Calu3 (cell line): ENCODE data around the gene PTK6. TPM values are rescaled to one million over a fixed set of nuclear protein-coding genes. Genes with fewer than 3 reads are reported as not detected.
"Not testable (repeated sequence)": the region's sequence is repeated elsewhere in the genome, so short reads cannot be mapped to it uniquely, and the experiment has no call there.

Experiments
- BruUV-seq: library from RNA; stranded (reverse); fragments of 400-500 nt; replicated peaks from 2 replicates; lab custom pipeline; 2021; lab: Mats Ljungman, UMichigan
- CTCF ChIA-PET: fragments of 300-600 bp; sonication (Branson Sonifier 250); formaldehyde crosslinking; loops from one replicate; lab custom pipeline; 2022; ENCODE audit warnings: antibody characterized with exemption; lab: Charles Lee
- DNase-seq: peaks from one replicate; pipeline ENCODE4 v3.0.0; 2022
- H3K27ac Mint-ChIP-seq: one replicate; pipeline ENCODE4 v1.8.0; 2022; ENCODE audit warnings: mixed read lengths; ENCODE audit not compliant: unreplicated experiment
- H3K27me3 Mint-ChIP-seq: one replicate; pipeline ENCODE4 v1.8.0; 2022; ENCODE audit warnings: mixed read lengths; ENCODE audit not compliant: unreplicated experiment
- H3K36me3 Mint-ChIP-seq: one replicate; pipeline ENCODE4 v1.8.0; 2022; ENCODE audit warnings: mild to moderate bottlenecking, moderate library complexity, mixed read lengths; ENCODE audit not compliant: insufficient read depth, unreplicated experiment
- H3K4me1 Mint-ChIP-seq: one replicate; pipeline ENCODE4 v1.8.0; 2022; ENCODE audit warnings: mild to moderate bottlenecking, low read depth, mixed read lengths; ENCODE audit not compliant: unreplicated experiment
- H3K4me3 Mint-ChIP-seq: one replicate; pipeline ENCODE4 v1.8.0; 2022; ENCODE audit warnings: mild to moderate bottlenecking, low read depth, moderate library complexity, mixed read lengths; ENCODE audit not compliant: unreplicated experiment
- H3K9me3 Mint-ChIP-seq: one replicate; pipeline ENCODE4 v1.8.0; 2022; ENCODE audit warnings: low read depth, mixed read lengths; ENCODE audit not compliant: unreplicated experiment
- intact Hi-C: fragments of 100-400 bp; cut with micrococcal nuclease; formaldehyde crosslinking; loops from one replicate; pipeline ENCODE4 v1.10.0; 2022; ENCODE audit not compliant: unreplicated experiment
- total RNA-seq: library from RNA; stranded (reverse); gene quantifications from 2 replicates; pipeline ENCODE4 v1.2.3, GENCODE V29; 2022
- TF ChIP-seq, protein P1 (sequence below): fragments of 200-600 bp; IDR thresholded peaks from one replicate; pipeline ENCODE4 v1.8.0; 2022; ENCODE audit warnings: antibody characterized with exemption; ENCODE audit not compliant: unreplicated experiment

The PTK6 gene
- total RNA-seq, 1 experiment from 2014 or later, result 15.9 TPM

DNA sequence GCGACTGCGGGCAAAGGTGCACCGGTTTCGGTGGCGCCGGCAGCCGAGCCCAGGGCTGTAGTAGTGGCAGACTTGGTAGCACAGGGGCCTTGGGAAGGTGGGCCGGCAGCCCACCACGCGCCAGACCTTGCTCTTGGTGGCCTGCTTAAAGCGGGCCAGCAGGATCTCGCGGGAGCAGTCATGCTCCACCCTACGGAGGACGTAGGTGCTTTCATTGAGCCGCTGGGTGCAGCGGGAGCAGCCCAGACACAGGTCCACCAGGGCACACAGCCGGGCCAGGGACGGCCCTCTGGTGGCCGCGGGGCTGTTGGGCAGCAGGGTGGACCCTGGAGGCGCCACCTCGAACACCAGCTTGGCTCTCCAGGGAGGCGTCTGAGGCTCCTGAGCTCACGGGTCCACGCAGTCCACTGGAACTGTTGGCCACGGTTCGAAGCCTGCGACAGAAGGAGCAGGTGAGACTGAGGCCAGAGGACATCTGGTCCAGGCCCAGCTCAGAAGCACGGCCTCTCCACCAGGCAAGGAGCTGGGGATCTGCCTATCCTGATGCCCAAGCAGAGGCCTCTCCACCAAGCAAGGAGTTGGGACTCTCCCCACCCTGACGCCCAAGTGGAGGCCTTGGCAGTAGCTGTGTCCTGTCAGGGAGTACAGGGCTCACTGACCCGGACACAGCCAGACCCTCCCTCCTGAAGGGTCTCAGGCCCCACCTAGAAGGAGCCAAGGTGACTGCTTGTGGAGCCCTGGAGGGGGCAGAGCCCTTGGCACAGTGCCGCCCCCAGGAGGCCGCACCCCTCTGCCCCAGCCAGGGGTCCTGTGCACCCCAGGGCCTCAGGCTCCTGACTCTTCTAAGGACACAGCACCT, 35.8 kb upstream of the PTK6 start:
- intact Hi-C loops, result no loop called here
- CTCF ChIA-PET, result interaction anchor here (1.4 to 4.2 kb wide), 3 partner anchors 9 to 69 kb away, joined by 4 to 32 read pairs (median 5); partner anchors contain the start of gene PTK6
- Mint-ChIP-seq H3K4me3 (peak overlapping the region; percentile 88), H3K9me3 (no peaks in the 10 kb centered on the region), H3K27me3 (peaks cover 24% of the 10 kb centered on the region), H3K36me3 (peaks cover 48% of the 10 kb centered on the region), H3K27ac (peak overlapping the region; percentile 88), H3K4me1 (no peaks in the 10 kb centered on the region)
- TSS peak; percentile 42 for BruUV-seq
- TF ChIP-seq, protein P1, sequence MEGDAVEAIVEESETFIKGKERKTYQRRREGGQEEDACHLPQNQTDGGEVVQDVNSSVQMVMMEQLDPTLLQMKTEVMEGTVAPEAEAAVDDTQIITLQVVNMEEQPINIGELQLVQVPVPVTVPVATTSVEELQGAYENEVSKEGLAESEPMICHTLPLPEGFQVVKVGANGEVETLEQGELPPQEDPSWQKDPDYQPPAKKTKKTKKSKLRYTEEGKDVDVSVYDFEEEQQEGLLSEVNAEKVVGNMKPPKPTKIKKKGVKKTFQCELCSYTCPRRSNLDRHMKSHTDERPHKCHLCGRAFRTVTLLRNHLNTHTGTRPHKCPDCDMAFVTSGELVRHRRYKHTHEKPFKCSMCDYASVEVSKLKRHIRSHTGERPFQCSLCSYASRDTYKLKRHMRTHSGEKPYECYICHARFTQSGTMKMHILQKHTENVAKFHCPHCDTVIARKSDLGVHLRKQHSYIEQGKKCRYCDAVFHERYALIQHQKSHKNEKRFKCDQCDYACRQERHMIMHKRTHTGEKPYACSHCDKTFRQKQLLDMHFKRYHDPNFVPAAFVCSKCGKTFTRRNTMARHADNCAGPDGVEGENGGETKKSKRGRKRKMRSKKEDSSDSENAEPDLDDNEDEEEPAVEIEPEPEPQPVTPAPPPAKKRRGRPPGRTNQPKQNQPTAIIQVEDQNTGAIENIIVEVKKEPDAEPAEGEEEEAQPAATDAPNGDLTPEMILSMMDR, result no peak
- peak; percentile 55 for DNase-seq

DNA sequence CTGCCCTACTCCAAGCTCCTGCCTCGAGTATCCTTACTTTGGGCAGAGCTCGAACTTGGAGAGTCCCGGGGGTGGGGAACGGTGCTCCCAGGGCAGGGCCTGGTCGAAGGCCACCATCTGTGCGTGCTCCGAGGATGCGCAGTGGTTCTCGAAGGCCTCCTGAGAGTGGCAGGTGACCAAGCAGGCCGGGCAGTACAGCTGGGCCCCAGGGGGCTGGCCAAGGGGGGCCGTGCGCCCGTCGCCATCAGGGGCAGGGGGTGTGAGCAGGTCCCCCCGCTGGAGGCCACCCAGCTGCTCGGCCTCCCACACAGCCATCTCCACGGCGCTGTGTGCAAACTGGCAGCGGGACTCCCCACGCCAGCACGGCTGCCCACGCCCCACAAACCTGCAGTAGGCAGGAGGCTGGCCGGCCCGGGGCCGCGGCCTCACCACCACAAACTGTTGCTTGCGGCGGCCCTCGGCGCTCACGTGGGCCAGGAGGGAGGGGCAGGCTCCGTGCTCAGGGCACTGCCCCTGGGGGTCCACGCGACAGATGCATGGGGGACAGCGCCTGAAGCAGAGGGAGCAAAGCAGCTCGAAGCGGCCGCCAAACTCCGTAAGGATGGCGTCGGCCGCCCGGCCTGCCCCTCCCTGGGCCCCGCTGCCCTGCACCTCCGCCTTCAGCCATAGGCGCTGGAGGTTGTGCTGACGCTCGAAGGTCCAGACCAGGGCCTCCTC, 35.1 kb upstream of the PTK6 start:
- BruUV-seq, result no TSS peak
- CTCF ChIA-PET, result interaction anchor here (4.2 kb wide), 1 partner anchor 35 kb away, joined by 32 read pairs; the partner anchor contains the start of gene PTK6
- no peak overlapping the region for H3K4me3 Mint-ChIP-seq
- H3K27ac Mint-ChIP-seq, result no peak overlapping the region
- H3K4me1 Mint-ChIP-seq, result no peaks in the 10 kb centered on the region
- H3K9me3 Mint-ChIP-seq, result no peaks in the 10 kb centered on the region
- H3K36me3 Mint-ChIP-seq, result peaks cover 55% of the 10 kb centered on the region
- intact Hi-C loops, result no loop called here
- TF ChIP-seq, protein P1, result no peak
- DNase-seq, result no peak
- peaks cover 16% of the 10 kb centered on the region for H3K27me3 Mint-ChIP-seq

GRCh38 chr20:63571087-63571478, 33.9 kb upstream of the PTK6 start:
- H3K27ac Mint-ChIP-seq, BruUV-seq, H3K4me1 Mint-ChIP-seq, H3K9me3 Mint-ChIP-seq, H3K27me3 Mint-ChIP-seq, H3K4me3 Mint-ChIP-seq, intact Hi-C loops, DNase-seq: not testable (repeated sequence)
- peaks cover 56% of the 10 kb centered on the region for H3K36me3 Mint-ChIP-seq
- CTCF ChIA-PET, result interaction anchor here (4.2 kb wide), 1 partner anchor 33 kb away, joined by 32 read pairs; the partner anchor contains the start of gene PTK6

DNA sequence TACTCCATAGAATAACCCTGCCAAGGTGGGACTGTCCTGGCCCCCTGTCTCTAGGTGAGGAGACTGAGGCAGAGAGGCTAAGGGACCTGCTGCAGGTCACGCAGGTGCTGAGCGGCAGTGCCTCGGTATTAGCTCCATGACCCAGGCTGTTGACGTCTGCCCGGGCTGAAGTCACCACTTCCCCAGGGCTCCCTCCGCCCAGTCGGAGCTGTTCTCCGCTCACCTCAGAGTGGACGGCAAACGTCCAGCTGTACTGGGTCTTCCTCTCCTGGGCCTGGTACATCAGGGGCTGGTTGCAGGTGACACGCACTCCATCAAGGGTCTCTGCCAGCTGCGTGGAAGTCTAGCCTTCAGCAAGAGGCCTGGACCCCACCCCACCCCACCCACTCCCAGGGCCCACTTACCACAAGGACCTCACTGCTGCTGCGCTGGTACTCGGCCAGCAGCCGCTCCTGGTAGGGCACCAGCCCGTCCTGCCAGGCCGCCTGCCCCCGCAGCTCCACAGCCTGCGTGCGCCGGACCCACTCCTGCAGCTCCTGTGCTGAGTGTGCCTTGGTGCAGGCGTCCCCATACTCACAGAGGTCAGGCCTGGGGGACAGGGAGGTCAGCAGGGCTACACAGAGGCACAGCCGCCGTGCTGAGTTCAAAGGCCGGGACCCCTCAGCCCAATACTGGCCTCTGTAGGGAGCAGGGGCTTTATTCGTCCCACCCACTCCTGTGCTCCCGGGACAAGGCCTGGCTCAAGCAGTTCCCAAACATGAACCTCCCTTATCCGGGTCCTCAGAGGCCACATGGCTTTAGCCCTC, 33.3 kb upstream of the PTK6 start:
- no TSS peak for BruUV-seq
- no peak overlapping the region for H3K4me3 Mint-ChIP-seq
- CTCF ChIA-PET, result interaction anchor here (0.7 to 4.2 kb wide), 2 partner anchors 33 to 487 kb away, joined by 3 to 32 read pairs; partner anchors contain the start of gene PTK6
- intact Hi-C loops, result no loop called here
- TF ChIP-seq, protein P1, result no peak
- no peak for DNase-seq
- no peaks in the 10 kb centered on the region for H3K4me1 Mint-ChIP-seq
- peaks cover 62% of the 10 kb centered on the region for H3K36me3 Mint-ChIP-seq
- no peak overlapping the region for H3K27ac Mint-ChIP-seq
- H3K9me3 Mint-ChIP-seq, result no peaks in the 10 kb centered on the region
- H3K27me3 Mint-ChIP-seq, result no peaks in the 10 kb centered on the region
